Activated CD4-positive, alpha-beta T cell treated with anti-CD3 and anti-CD28 coated beads, Interleukin-2, amount 50 U/mL, for 24 hours (primary cell): ENCODE data around the gene PAQR8.
A peak's percentile ranks its signal among the peaks of the same experiment; 100 is the strongest.

Experiments used
- DNase-seq, 2 donors: peaks; one replicate each; pipeline ENCODE4 v3.0.0-alpha.2; 2020; ENCODE audit warnings: low read depth in 1 of 2, low spot score in 1 of 2

PAQR8 gene

DNA sequence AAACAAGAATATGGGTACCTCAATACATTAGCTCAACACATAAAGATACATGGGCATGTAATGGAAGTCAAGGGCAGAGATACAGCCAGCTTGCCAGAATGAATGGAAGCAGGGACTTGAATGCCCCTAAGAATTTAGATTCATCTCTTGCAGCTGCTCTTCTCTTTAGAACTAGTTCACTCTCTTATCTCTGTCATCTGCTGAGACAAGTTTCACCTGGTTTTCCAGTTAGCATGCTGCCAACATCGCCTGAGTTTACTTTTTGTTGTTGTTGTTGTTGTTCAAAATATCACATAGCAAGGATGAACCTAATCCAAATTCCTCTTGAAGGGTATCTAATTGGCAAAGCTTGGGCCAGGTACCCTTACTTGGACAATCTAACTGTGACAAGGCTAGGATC is 14.1 kb upstream of the PAQR8 start:
- DNase-seq: no peak

DNA sequence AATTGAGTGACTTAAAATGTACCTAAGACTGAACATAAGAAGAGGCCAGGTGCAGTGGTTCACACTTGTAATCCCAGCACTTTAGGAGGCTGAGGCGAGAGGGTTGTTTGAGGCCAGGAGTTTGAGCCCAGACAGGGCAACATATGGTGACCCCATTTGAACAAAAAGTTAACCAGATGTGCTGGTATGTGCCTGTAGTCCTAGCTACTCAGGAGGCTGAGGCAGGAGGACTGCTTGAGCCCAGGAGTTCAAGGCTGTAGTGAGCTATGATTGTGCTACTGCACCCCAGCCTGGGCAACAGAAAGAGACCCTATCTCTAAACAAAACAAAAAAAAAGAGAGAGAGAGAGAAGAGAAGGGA is 10.1 kb upstream of the PAQR8 start:
- no peak for DNase-seq

DNA sequence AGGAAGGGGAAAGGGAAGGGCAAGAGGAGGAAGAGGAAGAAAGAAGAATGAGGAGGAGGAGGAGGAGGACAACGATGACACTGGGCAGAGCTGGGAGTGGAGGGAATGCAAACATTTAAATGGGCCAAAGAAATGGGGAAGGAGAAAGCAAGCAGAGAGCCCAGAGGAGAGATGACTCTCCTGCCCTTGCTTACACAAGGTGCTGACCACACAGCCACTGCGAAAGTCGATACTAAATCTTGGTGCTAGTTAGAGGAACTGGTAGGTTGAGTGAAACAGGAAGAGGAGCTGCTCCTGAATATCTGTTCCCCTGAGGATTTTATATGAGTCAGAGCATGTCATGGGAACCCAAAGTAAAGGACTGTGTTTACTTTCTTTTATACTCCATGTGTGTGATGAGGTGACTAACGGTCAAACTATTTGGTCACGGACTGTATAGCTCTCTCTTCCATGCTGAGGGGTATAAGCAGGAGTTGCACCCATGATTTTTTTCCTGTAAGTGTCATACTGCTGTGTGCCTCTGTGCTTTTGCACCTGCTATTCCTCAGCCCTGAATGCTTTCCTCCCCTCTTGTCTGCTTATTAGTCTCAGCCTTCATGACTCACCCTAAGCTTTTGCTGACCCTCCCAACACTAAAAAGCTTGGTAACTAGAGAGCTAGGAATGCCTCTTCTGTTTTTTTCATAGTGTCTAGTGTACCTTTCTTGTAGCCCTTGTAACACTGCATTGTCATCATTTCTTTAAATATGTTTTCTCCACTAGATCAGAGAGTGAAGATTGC is 9.5 kb upstream of the PAQR8 start:
- DNase-seq: no peak

DNA sequence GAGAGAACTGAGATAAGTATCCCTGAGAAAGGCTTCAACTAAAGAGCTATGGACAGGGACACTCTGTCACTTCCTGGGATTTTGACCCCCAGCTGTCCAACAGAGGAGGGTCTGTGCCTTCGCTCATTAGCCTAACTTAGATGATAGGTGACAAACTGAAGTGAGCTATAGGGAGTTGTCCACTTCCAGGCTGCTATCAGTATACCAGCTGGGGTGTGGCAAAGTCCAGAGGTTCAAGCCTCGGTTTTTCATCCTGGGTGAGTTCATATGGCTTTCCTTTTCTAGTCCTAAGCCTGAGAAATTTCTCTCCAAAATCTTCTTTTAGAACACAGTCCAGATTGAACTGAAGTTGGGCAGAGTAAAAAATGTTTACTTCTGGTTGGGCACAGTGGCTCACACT is 5.9 kb upstream of the PAQR8 start:
- DNase-seq: no peak

DNA sequence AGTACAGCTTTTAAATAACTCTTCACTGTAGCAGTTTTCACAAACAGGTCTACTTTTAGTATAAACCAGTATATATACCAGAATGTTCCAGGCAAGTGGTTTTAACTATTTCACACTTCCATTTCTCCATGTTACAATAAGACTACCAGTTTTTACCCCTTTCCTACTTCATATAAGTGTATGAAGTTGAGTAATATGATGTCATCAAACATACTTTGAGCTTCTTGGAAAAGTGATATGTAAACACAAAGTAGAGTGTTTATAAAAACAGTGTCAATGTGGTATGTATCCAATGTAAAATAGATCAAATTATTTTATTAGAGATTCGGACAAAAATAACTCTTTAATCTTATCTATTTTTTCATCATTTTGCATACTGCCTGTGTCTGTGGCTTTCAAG is 2.5 kb upstream of the PAQR8 start:
- no peak for DNase-seq

DNA sequence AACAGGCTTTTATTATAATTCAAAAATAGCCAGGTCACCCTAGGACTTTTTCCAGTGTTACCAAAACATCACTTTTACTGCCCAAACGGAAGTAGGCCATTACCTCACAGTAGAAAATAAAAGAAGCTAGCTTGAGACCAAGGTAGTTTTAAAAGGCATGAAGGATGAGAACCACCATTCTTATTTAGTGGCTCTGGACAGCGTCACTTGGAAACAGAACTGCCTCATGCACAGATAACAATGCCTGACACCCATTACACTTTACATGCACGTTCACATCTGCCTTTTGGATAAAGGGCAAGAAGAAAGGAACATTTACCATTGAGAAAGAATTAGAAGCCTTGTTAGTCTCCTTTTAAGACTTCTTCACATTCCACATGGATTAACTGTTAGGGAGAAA is 1.9 kb upstream of the PAQR8 start:
- no peak for DNase-seq

DNA sequence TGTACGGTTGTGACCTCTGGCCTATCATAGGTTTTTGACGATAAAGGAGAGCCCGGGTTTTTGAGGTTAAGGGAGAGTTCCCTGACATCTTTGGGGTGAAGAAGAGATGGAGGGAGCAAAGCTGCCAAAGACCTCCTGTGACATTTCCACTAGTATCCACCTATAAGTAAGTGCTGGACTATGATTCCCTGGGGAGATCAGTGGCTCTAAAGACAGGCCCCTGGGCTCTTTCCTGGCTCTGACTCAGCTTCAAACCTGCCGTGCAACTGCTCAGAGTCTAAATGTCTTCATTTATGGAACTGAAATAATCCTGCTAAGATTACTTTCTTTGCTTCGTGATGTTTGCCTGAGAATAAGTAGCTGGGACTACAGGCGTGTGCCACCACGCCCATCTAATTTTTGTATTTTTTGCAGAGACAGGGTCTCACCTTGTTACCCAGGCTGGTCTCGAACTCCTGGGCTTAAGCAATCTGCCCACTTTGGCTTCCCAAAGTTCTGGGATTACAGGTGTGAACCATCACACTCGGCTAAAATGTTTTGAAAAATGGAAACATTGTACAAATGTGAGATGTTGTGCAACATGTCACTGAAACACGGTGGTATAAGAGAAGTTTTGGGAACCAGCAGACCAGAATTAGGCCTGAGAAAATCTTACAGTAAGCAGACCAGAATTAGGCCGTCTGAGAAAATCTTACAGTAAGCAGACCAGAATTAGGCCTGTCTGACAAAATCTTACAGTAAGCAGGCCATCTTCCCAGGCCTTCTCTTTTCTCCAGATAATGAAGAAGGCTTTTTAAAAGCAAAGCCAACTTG is 1.1 kb upstream of the PAQR8 start:
- DNase-seq: no peak

DNA sequence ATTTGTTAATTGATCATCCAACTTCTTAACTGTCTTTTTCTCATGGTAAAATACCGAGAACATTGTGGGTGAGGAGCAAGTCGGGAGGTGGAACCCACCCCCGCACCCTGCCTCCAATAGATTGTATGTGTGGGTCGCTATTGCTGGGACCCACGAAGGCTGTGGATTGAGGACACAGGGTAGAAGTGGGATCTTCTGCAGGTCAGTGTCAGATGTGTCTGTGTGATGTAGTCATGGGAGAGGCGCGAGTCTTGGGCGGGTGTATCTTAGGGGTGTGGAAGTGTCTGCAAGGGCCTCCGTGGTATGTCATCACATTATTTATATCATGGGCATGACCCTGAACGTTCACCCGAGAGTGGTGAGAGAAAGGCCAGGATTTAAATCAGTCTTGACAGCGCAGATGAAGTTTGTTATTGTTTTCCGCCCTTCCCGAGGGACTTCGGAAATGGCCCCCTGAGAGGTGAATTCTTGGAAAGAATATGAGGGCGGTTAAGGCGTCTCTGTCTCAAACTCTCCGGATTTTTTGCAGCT is 472 bp upstream of the PAQR8 start:
- peak; percentile 2 to 15 for DNase-seq

DNA sequence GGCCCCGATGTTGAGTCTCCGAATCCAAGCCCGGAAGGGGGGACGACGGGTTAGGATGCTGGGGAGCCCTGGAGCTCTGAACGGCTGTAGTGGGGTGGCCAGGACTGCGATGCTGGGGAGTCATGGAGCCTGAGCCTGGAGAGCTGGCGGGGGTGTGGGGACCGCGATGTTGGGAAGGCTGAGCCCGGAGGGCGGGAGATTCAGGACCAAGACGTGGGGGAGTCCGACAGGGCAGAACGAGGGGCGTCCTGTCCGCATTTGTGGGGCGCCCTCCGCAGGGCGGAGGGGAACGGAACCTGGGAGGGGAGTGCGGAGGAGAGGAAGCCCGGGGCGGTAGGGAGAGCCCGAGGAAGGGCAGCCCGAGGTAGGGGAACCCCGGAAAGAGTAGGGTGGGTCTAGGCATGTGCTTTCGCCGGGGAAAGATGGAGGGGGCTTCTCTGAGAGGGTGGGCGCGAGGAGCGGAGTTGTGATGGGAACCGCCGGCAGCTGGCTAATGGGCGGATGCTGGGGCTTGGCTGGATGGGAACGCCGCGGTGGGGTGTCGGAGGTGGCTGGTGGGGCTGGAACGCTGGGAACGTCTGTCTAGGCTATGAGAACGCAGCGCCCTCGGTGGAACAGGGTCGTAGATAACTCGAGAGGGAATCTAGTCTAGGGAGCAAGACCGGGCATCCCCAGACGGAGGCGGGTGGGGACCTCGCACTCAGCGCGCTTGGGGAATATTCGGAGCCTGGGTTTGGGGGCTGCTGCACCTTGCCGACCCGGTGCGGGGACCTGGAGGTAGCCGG is 684 bp downstream of the PAQR8 start:
- DNase-seq: peak in 1 of 2 donors; percentile 12

DNA sequence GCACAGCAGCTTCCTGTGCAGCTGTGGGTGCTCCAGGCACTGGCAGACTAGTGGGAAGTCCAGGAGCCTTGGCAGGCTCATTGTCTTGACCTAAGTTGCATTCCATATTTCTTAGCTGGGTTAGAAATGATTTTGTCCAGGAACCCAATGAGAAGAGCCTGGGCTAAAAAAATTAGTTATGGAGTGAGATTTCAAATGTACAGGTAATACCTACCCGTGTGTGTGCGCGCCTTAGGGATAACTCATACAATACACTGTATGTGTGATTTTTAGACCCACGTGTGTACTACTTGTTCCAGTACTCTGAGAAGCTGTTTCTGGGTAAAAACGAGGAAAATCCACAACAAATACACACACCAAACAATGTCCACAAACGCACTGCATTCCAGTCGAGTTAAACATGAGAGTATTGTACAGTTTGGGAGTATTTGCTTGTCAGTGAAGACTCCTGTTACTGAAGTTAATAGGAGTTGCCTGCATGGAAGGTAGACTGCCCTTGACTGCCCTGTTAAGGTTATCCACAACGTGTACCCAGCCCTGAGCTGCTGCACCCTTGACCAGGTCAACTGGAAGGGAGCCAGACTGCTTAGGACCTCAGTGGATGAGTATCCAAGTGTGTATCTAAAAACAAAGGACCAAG is 1.4 kb downstream of the PAQR8 start:
- no peak for DNase-seq

DNA sequence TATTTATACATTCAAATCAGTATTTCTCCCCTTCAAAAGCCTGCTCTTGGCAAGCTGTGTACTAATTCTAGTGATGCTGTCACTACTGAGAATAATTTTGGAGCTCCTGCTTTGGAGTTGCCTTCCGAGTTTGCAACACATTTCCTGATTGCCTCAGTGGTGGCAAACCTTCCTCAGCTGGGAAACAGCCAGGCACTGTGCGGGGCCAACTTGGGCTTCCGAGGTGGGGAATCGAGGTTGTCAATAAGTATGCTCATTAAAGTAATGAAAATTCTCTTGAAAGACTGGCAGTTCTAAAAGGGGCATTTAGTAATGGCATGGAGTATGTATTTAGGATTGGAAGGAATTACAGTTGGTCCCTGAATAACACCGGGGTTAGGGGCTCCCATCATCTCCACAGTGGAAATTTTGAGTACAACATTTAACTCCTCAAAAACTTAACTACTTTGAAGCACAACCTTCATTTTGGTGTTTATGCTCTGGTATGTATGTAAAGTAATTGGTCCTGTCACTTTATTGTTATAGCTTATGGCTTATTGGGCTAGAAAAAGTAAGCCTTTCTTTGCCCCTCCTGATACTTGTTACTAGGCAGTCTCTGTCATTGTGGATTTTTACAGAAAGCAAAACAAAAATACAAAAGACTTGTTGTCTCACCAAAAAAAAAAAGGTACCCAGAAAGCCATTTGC is 2.7 kb downstream of the PAQR8 start:
- DNase-seq: no peak

DNA sequence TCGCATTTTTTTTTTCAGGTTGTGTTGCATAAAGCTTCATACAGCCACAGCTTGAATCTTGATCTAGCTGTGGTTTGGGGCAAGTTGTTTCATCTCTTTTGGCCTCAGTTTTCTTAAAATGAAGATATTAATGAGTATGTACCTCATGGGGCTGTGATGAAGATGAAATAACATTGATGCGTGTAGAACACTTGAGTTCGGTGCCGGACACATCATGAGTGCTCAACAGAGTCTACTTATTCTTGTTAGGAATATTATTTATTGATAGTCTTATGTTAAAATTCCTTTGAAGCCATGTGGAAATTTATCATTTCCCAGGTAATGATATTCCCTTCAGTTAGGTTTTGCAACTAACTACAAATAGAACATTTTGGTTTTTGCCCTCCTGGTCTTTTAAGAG is 3.4 kb downstream of the PAQR8 start:
- no peak for DNase-seq

DNA sequence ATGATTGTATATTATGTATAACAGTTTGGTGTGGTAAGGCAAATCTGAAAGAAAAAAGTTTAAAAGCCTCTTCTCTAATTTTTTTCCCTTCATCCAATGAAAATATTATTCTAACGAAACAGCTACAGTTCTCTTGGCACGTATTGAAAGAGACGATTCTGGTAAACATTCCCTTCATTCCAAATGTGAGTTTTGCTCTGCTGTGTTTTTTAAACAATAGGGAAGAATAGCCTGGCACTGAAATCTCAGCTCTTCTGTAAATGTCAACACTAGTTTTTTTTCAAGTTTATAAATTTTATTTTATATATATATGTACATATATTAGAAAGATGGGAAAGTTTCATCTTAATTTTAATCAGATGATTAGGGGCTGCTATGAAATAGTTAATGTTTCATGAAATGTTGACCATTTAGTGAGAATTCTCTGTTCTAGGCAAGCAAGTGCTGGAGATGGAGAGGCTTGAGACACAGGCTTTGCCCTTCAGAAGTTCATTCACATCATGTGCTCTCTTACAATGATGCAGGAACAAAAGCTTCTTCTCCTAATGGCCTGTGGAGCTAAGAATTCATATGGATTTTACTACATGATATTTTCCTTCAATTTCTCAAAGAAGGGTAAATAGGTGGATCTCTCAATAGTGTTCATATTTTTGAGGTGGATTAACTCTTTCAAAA is 4.1 kb downstream of the PAQR8 start:
- no peak for DNase-seq

DNA sequence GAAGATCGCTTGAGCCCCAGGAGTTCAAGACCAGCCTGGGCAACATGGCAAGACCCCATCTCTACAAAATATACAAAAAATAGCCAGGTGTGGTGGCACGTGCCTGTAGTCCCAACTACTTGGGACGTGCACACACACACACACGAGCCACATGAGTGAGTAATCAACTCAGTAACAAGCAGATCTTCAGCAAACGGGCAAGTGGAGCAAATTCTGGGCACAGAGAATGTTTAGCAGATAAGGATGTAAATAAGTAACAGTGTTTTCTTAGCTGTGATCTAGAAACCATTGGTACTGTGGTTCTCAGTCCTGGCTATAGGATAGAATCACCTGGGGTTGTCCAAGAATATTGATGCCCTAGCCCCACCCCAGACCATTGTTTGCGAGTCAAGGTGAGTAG is 6.1 kb downstream of the PAQR8 start:
- DNase-seq: no peak

DNA sequence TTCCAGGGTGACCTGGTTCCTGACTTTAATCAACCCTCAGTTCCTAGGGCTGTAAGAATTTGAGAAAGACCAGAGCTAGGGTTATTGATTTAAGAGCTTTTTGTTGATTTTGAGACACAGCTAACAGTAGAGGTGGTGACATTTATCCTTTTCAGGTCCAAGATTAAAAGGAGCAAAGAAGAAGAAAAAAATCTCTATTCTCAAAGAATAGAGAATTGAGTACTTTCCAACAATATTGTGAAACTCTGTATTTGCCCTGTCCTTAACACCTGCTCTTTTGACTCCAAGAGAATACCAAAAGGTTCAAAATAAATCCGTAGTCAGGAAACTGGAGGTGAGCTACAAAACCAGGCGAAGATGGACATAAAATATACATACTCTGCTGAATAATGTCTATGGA is 7.3 kb downstream of the PAQR8 start:
- DNase-seq: no peak

DNA sequence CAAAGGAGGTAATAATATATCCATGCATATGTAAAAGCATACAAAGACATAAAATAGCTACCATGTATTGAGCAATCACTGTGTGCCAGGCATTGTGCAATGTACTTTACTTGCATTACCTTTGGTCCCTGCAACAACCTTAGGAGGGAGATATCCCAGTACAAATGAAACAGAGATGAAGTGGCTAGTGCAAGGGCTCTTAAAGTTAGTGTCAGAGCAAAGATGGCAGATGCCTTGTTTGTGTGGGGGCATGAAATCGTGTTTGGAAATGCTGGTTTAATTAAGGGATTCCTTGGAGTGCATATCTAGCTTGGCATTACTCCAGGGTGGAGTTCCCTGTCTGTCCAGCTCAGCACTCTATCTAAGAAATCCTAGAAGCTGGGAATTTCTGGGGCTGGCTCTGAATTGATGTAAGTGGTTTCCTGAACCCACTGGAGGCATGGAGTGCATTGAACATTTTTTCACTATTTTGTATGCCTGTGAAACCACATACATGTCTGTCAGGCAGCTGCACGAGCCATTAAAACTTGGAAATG is 9.8 kb downstream of the PAQR8 start:
- DNase-seq: no peak

DNA sequence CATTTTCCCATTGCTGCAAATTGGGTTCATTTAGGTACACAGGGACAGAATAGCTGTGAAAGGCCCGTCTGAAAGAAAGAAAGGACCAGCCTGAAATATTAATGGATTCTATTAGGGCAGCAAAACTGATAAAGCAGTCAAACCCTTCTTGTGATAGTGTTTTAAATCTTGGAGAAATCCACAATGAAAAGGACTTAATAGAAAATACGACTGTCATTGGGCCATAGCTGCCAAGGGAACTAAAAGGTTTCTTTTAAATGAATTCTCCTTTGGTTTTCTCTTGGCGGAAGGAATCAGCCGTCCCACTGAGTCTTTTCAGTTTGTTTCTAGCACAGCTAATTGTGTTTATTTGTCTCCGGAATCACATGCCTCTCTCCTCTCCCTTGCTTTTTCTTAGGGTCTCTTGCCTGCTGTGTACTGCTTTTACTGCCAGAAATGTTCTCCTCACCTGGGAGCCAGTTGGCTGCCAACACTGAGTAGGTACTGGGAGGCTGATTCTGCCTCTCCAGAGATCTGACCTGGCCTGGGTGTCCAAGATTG is 11.3 kb downstream of the PAQR8 start:
- no peak for DNase-seq

DNA sequence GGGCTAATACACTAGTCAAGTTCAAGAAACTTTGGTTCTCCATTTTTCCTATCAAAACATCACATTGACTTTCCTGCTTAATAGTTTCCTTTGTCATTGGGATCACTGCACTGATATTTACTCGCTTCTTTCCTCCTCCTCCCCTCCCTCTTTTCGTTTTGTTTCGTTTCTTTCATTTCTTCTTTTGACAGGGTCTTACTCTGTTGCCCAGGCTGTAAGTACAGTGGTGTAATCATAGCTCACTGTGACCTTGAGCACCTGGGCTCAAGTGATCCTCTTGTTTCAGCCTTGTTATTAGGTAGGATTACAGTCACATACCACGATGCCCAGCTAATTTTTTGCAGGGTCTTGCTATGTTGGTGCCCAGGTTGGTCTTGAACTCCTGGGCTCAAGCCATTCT is 12.3 kb downstream of the PAQR8 start:
- no peak for DNase-seq

DNA sequence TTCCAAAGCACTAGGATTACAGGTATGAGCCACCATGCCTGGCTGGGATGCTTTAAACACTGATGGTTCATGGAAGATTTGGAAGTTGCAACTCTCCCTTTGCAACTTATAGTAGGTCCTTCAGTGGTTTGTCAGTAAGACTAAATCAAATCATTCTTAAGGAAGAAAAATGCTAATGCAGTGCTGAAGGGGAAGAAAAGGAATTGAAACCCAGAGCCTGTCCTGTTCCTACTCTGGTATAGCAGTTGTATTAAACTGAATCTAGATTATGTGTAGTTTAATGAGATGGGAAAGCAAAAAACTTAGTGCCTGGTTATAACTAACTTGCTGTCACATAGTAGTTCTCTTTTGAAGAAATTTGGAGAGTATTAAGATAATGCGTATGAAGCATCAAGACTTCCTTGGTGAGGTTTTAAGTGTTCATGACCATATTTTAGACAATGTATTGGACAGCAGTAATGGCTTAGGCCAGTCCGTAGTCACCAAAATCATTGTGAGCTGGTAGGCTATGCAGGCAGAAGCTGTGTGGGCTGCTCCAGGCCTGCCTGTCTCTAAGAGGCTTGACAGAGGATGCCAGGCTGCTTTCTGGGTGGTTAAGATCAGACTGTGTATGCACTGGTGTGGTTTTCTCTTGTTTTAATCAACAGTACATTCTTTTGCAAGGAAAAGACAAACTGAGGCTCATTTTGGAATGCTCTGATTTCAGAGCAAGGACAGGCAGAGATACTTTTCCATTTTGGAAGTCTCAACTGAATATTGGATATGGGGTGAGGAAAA is 14.0 kb downstream of the PAQR8 start:
- no peak for DNase-seq
